Fibroblast of peridontal ligament (primary cell): ENCODE measurements around the gene IGSF23.
"Not testable (repeated sequence)": the region's sequence is repeated elsewhere in the genome, so short reads cannot be mapped to it uniquely, and the experiment has no call there.

Experiments used
- DNase-seq: peaks from one replicate; pipeline ENCODE4 v3.0.0-alpha.2; 2010; ENCODE audit errors: extremely low read depth

Gene IGSF23

DNA sequence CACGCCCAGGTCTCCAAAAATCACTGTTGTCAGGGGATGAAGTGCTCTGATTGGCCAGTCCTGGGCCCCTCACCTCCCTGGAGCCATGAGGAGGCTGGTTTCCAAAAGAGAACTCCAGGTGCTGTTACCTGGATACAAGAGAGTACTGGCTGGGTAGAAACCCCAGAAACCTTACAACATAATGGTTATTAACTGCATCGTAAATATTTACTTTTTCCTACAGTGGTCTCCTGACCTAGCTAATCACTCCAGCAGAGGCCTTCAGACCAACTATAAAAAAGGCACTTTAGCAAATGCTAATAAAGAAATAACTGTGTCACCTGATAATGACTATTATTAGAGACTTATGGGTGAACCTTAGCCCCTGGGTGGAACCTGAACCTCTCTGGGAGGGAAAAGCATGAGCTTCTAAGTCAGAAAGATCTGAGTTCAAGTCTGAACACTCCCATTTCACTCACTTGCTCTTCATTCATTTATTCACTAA is 1.5 kb upstream of the IGSF23 start:
- DNase-seq: no peak

DNA sequence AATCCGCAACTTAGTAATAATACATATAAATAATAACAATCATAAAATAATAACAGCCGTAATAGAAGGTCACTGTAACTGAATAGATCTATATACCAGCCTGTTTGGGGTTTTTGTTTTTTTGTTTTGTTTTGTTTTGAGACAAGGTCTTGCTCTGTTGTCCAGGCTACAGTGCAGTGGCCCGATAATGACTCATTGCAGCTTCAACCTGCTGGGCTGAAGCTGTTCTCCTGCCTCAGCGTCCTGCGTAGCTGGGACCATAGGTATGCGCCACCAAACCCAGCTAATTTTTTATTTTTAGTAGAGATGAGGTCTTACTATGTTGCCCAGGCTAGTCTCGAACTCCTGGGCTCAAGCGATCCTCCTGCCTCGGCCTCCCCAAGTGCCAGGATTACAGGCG is 950 bp downstream of the IGSF23 start:
- no peak for DNase-seq

DNA sequence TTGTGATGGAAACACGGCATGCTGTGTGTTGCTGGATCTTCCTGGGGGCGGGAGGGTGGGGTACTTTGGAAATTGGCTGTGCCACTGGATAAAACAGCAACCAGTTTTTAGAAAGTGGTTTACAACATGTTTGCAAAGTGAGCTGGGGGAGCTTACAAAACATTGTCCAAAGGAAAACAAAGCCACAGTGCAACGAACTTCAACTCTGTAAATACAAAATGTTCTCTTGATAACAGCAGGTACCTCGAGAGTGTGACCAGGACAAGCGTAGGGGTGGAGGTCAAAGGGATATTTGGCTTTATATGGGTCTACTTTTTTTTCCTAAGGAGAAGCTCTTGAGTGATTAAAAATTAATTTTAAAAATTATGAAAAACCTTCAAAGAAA is 2.5 kb downstream of the IGSF23 start:
- no peak for DNase-seq

DNA sequence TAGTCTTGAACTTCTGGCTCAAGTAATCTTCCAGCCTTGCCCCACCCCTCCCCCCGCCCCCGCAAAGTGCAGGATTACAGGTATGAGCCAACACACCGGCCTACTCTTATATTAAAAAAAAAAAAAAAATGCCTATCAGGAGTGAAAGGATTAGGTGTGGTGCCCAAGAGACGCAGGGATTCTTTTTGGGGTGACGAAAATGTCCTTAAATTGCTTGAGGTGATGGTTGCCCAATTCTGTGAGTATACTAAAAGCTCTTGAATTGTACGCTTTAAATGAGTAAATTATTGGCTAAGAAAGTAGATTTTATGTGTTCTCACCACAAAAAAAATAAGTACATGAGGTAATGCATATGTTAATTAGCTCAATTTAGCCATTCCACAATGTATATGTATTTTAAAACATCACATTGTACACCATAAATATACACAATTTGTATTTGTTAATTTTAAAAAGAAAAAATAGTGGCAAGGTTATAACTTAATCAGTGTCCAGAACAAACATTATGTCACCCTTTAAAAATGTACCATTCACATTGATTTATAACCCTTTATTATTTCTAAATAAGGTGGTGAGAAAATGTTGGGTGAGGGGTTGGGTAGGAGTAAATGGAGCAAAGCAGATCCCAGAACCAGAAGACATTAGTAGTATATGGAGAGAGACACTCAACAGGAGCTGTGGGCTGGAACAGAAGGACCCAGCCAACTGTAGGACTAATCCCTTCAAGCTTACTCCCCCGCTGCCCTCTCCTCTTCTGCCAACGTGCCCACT is 3.9 kb downstream of the IGSF23 start:
- no peak for DNase-seq

DNA sequence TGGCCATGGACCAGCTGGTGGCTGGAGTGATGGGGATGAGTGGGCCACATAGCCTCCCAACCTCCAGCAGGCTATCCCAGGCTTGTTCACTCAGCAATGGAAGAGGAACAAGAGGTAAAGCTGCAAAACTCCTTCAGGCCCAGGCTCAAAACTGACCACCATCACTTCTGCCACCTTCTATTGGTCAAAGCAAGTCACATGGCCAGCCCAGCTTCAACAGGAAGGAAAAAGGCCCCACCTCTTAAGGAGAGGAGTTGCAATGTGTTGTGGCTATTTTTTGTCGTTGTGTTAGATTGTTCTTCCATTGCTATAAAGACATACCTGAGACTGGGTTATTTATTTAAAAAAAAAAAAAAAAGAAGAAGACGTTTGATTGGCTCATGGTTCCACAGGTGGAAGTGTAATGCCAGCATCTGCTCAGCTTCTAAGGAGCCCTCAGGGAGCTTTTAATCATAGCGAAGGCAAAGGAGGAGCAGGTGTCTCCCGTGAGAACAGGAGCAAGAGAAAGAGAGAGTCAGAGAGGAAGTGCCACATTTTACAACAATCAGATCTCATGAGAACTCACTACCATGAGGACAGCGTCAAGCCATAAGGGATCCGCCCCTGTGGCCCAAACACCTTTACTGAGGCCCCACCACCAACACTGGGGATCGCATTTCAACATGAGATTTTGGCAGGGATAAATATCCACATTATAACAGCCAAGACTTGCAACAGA is 5.4 kb downstream of the IGSF23 start:
- no peak for DNase-seq

DNA sequence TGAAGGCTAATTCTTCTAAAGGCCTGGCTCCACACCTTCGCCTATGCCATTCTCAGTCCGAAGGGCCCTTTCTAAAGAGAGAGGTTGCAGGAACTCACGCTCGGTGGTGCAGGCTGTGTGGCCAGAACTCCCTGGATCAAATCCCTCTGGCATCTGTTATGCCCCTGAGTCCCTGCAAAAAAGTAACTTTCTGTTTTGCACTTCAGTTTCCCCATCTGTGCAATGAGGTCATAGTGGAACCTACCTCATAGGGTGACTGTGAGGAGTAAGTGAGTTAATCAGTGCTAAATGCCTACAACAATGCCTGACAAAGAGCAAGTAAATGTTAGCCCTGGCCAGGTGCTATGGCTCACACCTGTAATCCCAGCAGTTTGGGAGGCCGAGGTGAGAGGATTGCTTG is 7.3 kb downstream of the IGSF23 start:
- peak; percentile 26 for DNase-seq

DNA sequence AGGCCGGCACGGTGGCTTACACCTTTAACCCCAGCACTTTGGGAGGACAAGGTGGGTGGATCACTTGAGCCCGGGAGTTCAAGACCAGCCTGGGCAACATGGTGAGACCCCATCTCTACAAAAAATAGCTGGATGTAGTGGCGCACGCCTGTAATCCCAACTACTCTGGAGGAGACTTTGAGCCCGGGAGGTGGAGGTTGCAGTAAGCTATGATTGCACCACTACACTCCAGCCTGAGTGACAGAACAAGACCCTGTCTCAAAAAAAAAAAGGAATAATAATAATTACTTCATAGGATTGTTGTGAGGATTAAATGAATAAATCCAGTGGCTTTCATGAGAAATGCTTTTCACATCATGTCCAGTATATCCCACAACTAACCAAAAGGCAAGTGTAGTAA is 8.0 kb downstream of the IGSF23 start:
- DNase-seq: no peak

DNA sequence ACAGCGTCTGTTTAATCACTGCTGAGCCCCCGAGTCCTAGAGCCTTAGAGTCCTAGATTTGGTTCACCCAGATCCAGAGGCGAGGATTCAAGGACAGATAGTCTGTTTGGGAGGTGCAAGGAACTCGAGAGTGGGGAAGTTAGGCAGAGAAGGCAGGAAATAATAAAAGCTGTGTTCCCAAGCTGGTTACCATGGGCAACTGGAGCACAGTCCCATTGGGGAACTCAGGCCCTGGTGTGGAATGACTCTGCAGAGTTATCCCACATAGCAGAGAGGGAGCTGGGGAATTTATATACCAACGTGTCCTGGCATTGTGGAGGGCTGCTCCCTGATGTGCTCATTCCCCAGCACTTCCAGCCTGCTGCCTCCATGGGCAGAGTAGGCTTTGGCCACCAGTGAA is 9.7 kb downstream of the IGSF23 start:
- DNase-seq: peak; percentile 58

DNA sequence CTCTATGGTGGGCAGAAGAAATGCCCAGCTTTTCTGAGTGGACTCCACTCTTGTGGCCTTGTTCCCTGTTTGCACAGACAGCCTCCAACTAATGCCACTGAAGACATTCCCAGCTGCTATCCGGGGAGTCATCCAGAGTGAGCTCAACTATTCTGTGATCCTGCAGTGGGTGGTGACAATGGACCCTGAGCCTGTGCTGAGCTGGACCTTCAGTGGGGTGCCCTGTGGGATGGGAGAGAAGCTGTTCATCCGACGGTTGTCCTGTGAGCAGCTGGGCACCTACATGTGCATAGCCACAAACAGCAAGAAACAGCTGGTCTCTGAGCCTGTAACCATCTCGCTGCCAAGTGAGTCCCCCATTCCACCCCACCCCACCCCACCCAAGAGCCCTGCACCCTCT is 10.3 kb downstream of the IGSF23 start:
- DNase-seq: no peak

DNA sequence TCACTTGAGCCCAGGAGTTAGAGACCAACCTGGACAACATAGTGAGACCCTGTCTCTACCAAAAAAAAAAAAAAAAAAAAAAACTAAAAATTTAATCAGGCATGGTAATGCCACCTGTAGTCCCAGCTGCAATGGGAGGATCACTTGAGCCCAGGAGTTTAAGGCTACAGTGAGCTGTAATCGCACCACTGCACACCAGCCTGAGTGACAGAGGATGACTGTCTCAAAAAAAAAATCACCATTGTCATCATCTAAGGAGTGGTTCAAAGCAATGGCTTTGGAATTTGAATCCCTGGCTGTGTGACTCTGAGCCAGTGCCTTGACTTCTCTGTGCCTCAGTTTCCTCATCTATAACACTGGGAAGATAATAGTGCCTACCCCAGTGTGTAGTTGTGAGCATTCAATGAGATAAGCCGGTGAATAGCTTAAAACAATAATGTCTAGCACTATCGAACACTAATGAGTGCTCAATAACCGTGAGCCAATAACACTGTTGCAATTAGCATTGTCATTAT is 11.5 kb downstream of the IGSF23 start:
- DNase-seq: no peak

DNA sequence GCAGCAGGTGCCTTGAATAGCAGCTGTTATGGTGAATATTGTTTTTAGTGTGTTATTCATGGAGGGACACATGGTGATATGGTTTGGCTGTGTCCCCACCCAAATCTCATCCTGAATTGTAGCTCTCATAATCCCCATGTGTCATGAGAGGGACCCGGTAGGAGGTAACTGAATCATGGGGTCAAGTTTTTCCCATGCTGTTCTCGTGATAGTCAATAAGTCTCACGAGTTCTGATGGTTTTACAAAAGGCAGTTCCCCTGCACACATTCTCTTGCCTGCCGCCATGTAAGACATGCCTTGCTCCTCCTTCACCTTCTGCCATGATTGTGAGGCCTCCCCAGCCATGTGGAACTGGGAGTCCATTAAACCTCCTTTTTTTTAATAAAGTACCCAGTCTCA is 12.3 kb downstream of the IGSF23 start:
- not testable (repeated sequence) for DNase-seq

DNA sequence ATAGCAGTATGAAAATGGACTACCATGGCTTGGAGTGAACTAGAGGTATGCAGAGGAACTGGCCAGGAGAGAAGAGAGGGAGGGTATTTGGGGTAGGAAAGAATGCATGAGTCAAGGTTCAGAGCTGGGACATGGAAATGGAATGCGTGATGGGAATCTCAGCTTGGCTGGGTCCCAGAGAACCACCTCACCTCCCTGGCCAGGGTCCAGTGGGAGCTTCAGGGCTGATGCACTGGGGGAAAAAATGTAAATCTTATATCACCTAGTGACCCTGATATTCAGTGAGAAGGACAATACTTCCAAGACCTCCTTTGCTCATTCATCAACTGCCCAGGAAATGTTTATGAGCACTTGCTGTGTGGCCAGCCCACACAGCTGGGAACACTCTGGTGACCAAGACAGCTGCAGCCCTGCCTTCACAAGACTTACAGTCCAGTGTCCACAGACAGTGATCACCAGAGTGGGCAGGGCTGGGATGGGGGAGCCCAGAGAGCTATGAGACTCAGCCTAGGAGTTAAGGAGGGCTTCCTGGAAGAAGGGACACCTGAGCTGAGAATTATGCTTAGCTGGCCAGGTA is 12.8 kb downstream of the IGSF23 start:
- peak; percentile 90 for DNase-seq

DNA sequence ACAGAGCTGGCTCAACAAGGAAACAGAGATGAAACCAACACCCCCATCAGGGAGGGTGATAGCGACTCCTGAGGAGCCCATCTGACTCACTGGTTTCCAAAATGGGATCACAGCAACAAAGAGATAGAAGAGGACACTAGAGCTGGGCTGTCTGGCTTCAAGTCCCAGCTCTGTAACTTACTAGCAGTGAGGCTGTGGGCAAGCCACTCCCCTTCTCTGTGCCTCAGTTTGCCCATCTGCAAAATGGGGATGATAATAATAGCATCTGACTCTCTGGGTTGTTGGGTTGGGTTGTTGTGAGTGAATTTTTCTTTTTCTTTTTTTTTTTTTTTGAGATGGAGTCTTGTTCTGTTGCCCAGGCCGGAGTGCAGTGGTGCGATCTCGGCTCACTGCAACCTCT is 14.3 kb downstream of the IGSF23 start:
- no peak for DNase-seq

DNA sequence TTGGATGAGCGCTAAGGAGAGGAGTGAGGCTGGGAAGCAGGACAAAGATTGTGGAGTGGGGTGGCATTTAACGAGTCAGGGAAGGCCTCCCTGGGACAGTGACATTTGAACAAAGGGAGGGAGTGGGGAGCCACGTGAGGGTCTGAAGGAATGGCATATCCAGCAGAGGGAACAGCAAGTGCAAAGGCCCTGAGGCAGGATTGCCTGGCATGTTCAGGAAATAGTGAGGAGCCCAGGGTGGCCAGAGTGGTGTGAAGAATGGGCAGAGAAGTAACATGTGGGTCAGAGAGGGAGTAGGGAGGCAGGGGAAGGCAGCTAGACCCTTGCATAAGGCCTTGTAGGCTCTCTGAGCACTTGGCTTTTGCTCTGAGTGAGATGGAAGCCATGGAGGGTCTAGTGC is 15.4 kb downstream of the IGSF23 start:
- DNase-seq: no peak

DNA sequence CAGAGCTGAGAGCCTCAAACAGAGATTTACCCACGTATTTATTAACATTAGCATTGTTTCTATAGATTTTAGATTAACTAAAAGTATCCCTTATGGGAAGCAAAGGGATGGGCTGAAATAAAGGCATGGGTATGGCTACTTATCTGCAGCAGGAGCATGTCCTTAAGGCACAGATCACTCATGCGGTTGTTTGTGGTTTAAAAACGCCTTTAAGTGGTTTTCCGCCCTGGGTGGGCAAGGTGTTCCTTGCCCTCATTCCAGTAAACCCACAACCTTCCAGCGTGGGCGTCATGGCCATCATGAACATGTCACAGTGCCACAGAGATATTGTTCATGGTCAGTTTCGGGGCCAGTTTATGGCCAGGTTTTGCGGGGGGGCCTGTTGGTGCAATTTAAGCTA is 18.2 kb downstream of the IGSF23 start:
- DNase-seq: not testable (repeated sequence)

DNA sequence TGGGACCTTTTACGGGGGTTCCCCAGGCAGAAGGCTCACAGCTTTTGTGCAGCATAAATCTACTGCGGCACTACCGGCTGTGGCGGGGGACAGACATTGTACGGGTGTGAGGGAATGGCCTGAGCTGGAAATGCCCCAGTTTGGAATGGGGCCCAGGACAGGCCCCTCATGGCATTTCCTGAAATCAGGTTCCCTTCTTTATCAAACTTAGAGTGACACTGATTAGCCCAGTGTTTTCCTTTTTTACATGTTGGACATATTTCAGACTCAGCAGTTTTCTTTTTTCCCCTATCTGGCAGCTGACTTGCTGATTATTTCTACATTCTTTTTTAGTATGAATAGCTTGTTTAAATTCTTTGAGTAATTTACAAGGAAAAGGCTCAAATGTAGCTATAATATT is 20.7 kb downstream of the IGSF23 start:
- peak; percentile 18 for DNase-seq

DNA sequence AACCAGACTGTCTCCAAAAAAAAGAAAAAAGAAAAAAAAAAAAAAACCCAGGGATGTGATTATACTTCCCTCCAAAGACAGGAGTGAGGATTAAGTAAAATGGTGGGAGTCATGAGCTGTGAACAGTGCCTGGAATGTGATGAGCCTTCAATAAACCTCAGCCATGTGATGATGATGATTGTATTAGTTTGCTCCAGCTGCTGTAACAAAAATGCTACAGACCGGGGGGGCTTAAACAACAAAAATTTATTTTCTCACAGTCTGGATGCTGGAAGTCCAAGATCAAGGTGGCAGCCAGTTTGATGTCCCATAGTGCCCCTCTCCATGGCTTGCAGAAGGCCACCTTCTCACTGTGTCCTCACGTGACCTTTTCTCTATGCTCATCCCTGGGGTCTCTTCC is 21.4 kb downstream of the IGSF23 start:
- DNase-seq: no peak

DNA sequence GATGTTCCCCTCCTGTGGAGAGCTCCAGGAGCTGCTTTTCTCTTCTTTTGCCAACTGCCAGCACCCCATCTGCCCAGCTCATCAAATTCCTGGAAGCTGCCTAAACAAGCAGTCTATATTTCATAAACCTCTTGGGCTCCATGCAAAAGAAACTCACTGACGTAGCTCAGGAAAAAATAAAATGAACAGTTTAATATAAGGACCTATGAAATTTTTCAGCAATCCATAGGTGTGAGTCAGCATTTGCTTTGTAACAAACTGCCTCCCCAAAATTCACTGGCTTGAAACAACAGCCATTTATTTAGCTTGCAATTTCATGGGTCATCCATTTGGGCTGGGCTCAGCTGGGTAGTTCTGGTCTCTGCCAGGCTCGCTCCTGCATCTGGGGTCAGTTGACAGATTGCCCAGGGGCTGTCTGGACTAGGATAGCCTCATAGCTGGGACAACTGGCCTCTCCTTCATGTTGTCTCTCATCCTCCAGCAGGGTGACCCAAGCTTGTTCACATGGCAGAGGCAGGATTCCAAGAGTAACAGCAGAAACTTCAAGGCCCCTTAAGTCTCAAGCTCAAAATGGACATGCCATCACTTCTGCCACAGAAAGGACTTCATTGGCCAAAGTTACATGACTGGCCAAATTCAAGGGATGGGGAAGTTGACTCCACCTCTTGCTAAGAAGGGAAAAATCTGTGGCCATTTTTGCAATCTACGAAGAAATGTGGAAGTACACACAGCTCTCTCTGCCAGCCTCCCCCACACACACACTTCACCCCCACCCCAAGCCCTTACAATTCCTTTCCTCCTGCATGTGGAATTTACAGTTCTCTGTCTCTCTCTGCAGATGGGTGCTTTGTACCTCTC is 22.4 kb downstream of the IGSF23 start:
- DNase-seq: peak; percentile 67

DNA sequence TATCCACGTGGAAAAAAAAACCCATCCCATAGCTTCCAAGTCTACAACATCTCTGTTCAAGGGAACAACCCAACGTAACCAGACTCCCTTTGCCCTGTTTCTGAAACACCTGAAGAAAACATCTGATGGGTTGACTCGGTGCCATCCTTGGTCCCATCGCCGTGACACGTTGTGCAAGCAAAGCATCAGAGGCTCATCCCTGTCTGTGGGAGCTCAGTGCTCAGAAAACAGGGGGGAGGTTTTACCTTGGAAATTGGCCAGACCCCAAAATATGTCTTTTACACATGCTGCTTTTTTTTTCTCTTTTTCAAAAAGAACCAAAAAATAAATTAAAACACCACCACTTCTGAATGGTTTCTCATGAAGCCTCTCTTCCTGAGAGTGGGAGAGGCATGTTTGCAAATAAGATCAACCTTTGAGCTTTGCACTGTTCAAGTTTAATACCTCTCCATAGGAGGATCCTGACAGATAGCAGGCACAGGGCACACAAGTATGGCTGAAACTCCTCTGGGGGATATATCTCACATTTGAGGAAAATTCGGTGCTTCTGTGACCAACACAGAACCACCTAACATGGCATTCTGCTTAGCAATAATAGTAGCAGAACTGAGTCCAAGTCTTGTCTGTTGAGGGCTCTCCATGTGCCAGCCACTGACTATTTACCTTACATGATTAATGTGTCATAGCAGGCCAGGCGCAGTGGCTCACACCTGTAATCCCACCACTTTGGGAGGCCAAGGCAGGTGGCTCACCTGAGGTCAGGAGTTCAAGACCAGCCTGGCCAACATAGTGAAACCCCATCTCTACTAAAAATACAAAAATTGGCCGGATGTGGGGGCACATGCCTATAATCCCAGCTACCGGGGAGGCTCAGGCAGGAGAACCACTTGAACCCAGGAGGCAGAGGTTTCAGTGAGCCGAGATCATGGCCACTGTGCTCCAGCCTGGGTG is 23.4 kb downstream of the IGSF23 start:
- DNase-seq: no peak

DNA sequence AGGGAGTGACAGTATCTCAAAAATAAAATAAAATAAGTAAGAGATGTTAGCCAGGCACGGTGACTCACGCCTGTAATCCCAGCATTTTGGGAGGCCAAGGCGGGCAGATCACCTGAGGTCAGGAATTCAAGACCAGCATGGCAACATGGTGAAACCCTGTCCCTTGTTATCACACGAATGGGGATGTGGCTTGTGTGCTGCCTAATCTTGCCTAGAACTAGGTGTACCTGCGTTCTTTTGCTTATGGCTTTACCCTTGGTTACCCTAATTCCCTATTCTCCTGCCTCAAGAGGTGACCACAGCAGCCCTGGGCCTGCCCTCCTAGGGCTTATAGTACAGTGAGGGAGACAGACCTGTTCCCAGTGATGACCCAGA is 24.0 kb downstream of the IGSF23 start:
- DNase-seq: no peak

DNA sequence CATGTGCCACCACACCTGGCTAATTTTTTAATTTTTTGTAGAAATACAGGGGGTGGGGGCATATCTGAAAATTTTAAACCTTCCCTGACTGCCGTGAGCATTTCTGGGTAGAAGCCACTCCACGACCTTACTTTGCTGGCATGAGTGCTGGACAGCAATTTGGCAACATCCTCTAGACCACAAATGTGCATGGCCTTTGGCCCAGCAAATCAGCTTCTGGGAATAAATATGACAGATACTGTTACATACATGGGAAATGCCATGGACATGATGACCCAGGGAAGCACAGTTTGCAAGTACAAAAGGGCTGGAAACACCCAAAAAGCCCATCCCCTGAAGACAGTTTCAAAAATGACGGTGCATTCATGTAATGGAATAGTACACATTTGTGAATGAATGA is 27.2 kb downstream of the IGSF23 start:
- peak; percentile 78 for DNase-seq
